Measurements from ENCODE around the gene CYBA.

DNA sequence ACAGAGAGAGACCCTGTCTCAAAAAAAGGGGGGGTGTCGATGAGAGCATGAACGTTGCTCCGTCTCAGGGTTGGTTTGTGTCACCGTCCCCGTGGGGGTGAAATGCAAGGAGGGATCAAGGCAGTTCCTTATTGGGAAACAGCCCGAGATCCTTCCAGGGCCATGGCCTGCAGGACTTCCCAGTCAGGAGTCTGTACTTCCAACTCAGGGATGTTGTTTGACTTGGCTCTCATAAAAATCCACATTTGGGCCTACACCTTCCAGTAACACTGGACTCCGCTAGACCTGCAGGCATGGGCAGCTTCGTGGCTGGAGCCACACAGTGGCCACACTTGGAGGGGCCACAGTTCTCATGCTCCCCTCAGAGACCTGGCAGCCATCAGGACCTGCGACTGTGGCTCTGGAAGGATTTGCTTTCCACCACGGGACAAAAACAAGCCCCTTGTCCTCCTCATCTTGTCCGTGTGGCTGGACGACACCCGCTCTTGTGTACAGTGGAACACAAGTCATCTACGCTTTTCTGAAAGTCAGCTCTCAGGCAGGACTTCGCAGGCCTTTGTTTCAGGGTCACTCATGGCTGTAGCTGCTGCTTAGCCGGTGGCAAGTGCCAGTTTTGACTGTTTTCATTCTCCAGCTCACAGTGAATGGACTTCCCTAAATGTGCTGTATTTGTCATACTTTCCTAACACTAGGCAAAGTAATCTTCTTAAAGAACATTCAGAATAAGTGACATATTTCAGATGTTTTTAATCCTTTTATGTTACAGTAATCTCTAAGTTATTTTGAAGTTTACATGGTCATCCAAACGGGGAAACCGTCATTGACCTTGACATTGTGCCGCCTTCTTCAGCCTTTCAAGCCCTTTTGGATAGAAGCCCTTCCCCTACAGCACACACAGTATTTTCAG is 36.7 kb downstream of the CYBA start:
- no peak for TF ChIP-seq CTCF (IDR thresholded peaks at IDR 0.05)
- no peak for TF ChIP-seq POLR2A (IDR thresholded peaks at IDR 0.05)
- TF ChIP-seq POLR2AphosphoS5 (IDR thresholded peaks at IDR 0.05) = no peak

Data from breast epithelium (tissue), 3 donors.